ENCODE measurements around the gene BCAS3.

- TF ChIP-seq CTCF (IDR thresholded peaks at IDR 0.05 in 8 of 11, conservative IDR thresholded peaks at IDR 0.05 in 3 of 11) (no peak), POLR2A (IDR thresholded peaks at IDR 0.05) (no peak), POLR2AphosphoS5 (IDR thresholded peaks at IDR 0.05) (no peak)
Observed at GRCh38 chr17:61312406-61313295, 635.0 kb downstream of the BCAS3 start.

All from spleen (tissue), 7 donors.